PC-9 (cell line): ENCODE results near the gene ENG. TPM values are rescaled to one million over a fixed set of nuclear protein-coding genes. Genes with fewer than 3 reads are reported as not detected.
A peak's percentile ranks its signal among the peaks of the same experiment; 100 is the strongest.

Source experiments
- BruUV-seq: library from RNA; stranded (reverse); fragments of 400-500 nt; replicated peaks from 2 replicates; lab custom pipeline; 2021; lab: Mats Ljungman, UMichigan
- CTCF ChIA-PET: fragments of 300-600 bp; sonication (Branson Sonifier 250); formaldehyde crosslinking; loops from one replicate; lab custom pipeline; 2022; ENCODE audit warnings: antibody characterized with exemption; lab: Charles Lee
- POLR2A ChIA-PET: fragments of 300-600 bp; sonication (Branson Sonifier 250); formaldehyde crosslinking; loops from one replicate; lab custom pipeline; 2022; ENCODE audit warnings: antibody characterized with exemption; ENCODE audit not compliant: unreplicated experiment; lab: Charles Lee
- DNase-seq, 2 experiments: peaks; one replicate each; pipeline versions ENCODE4 v3.0.0 to v3.0.0-alpha.2; 2015 to 2022; ENCODE audit warnings: mixed read lengths in 1 of 2
- H2AFZ ChIP-seq: fragments of 200-600 bp; sonication (generic); 2 replicates; pipeline ENCODE4 v1.8.1; 2017; ENCODE audit warnings: antibody characterized with exemption
- H3F3A ChIP-seq: fragments of 200-600 bp; sonication (generic); 2 replicates; pipeline ENCODE4 v1.8.1; 2017; ENCODE audit warnings: antibody characterized with exemption, mild to moderate bottlenecking, low read depth; ENCODE audit not compliant: insufficient read depth
- H3K27ac ChIP-seq: fragments of 200-600 bp; sonication (generic); 2 replicates; pipeline ENCODE4 v1.6.1; 2016; ENCODE audit warnings: mixed run types
- H3K27me3 ChIP-seq: fragments of 200-600 bp; sonication (generic); 2 replicates; pipeline ENCODE4 v1.6.1; 2016; ENCODE audit warnings: low read depth, mixed run types; ENCODE audit not compliant: insufficient read depth
- H3K36me3 ChIP-seq: fragments of 200-600 bp; sonication (generic); 2 replicates; pipeline ENCODE4 v1.6.1; 2016; ENCODE audit warnings: low read depth, mixed run types
- H3K4me1 ChIP-seq: fragments of 200-600 bp; sonication (generic); replicated peaks from 2 replicates; pipeline ENCODE4 v1.6.1; 2016; ENCODE audit warnings: mixed run types; ENCODE audit not compliant: insufficient read depth
- H3K4me2 ChIP-seq: fragments of 200-600 bp; sonication (generic); 2 replicates; pipeline ENCODE4 v1.6.1; 2017; ENCODE audit warnings: mixed run types
- H3K4me3 ChIP-seq: fragments of 200-600 bp; sonication (generic); 2 replicates; pipeline ENCODE4 v1.6.1; 2016; ENCODE audit warnings: mixed run types
- H3K79me2 ChIP-seq: fragments of 200-600 bp; sonication (generic); 2 replicates; pipeline ENCODE4 v1.6.1; 2017; ENCODE audit warnings: low read depth, mixed run types
- H3K9me2 ChIP-seq: fragments of 200-600 bp; sonication (generic); 2 replicates; pipeline ENCODE4 v1.8.1; 2017; ENCODE audit warnings: mild to moderate bottlenecking; ENCODE audit not compliant: insufficient read depth
- H3K9me3 ChIP-seq: fragments of 200-600 bp; sonication (generic); 2 replicates; pipeline ENCODE4 v1.8.1; 2016; ENCODE audit warnings: low read depth; ENCODE audit not compliant: insufficient read depth
- H4K20me1 ChIP-seq: fragments of 200-600 bp; sonication (generic); 2 replicates; pipeline ENCODE4 v1.8.1; 2017; ENCODE audit not compliant: insufficient read depth
- CTCF ChIP-seq: fragments of 200-600 bp; sonication (generic); conservative IDR thresholded peaks from 2 replicates; pipeline ENCODE4 v1.6.1; 2017; ENCODE audit warnings: mixed run types, antibody characterized with exemption, mild to moderate bottlenecking, moderate library complexity
- EZH2 ChIP-seq: fragments of 200-600 bp; sonication (generic); IDR thresholded peaks from 2 replicates; pipeline ENCODE4 v1.8.0; 2017; ENCODE audit warnings: antibody characterized with exemption, low read depth
- intact Hi-C: fragments of 100-400 bp; cut with micrococcal nuclease; formaldehyde crosslinking; loops from one replicate; pipeline ENCODE4 v1.10.0; 2022; ENCODE audit not compliant: unreplicated experiment
- total RNA-seq: library from RNA; stranded (reverse); gene quantifications from 2 replicates; pipeline ENCODE4 v1.2.3, GENCODE V29; 2021

ENG gene
- total RNA-seq, 1 experiment from 2014 or later, result 23.1 TPM

DNA sequence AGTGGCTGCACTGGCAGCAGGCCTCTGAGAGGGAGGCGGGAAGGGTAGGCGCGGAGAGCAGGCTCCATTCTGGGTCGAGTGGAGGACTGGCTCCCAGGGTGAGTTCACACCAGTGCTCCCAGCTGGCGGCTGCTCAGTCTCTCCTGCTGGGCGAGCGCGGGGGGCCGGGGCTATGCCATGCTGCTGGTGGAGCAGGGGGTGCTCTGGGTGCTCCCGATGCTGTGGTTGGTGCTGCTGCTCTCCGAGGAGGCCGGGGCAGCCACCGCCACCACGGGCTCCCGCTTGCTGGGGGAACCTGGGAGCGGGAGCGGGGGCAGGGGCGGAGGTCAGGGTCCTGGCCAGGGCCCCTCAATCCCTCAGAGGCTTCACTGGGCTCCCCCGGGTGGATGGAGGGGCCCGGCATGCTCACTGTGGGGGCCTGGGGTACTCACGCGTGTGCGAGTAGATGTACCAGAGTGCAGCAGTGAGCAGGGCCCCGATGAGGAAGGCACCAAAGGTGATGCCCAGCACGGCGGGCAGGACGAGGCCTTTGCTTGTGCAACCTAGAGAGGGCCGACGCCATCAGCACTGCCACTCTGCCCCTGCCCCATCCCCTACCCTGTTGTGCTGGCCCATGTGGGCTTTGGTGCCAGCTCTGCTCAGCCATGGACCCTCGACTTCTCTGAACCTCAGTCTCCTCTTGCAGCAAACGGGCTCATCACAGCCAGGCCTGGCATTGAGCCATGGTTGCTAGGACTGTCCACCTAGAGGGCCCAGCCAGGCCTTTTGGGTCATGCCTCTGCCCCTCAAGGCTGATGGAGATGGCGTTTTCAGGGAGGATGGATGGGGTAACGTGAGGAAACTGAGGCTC, 38.7 kb downstream of the ENG start:
- 0 out of 2 replicates have a peak, but pooled peaks cover 8% of the 10 kb centered on the region for H4K20me1 ChIP-seq
- TF ChIP-seq CTCF (no peak), EZH2 (no peak)
- CTCF ChIA-PET, result no interaction called here

DNA sequence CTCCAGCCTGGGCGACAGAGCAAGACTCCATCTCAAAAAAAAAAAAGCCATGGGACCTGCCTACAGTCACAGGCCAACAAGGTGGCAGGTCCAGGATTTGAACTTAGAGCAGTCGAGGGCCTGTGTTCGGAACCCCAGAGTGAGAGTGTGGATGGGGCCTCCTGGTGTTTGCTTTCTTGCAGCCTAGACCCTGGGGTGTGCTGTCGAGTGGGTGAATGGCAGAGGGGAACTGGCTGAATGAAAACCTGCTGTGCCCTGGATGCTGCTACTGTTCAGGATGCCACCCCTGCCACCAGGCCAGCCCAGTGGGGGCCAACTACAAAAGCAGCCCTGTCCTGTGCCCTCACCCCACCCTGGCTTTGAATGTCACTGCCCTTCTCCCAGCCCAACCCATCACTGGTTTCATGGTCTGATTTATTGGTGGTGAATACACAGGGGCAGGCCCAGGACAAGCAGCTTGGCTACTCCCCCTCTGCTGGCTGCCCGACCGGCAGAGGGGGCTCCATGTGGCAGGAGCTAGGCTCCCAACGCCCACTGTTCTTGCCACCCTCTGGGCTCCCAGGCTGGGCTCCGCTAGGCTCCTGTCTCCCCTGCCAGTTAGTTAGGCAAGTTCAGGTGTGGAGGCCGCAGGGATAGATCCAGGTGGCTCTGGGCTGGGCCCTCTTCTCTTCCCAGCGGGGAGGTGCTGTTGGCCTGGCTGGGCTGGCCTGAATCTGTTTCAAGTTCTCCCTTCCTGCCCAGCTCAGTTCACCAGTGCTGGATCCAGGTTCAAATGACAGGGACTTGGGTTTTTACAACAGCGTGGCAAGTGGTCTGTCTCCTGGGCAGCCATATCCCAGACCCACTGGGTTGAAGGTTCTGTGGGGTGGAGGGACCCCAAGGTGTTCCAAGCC, 39.6 kb downstream of the ENG start:
- no peak overlapping the region for H3K27ac ChIP-seq
- H3K9me3 ChIP-seq, result no peaks in the 10 kb centered on the region
- H3K4me1 ChIP-seq, result no peaks in the 10 kb centered on the region
- peaks cover 26% of the 10 kb centered on the region; the same call in 1 of the 2 replicates for H3K36me3 ChIP-seq
- no peak for DNase-seq
- no peaks in the 10 kb centered on the region for H3K27me3 ChIP-seq
- H3K9me2 ChIP-seq, result no peaks in the 10 kb centered on the region
- 0 out of 2 replicates have a peak, but pooled peaks cover 8% of the 10 kb centered on the region for H3F3A ChIP-seq
- CTCF ChIA-PET, result no interaction called here
- H3K4me2 ChIP-seq, result no peak overlapping the region
- BruUV-seq, result TSS peak; percentile 42
- H2AFZ ChIP-seq, result no peak overlapping the region
- TF ChIP-seq EZH2 (no peak), CTCF (no peak)
- POLR2A ChIA-PET, result no interaction called here
- intact Hi-C loops, result no loop called here
- peaks cover 8% of the 10 kb centered on the region; the same call in 1 of the 2 replicates for H4K20me1 ChIP-seq
- H3K4me3 ChIP-seq, result no peak overlapping the region
- no peaks in the 10 kb centered on the region for H3K79me2 ChIP-seq

More for the DNA sequence above, 38.7 kb downstream of the ENG start:
- H3K4me3 ChIP-seq, result no peak overlapping the region
- no TSS peak for BruUV-seq
- no peak overlapping the region for H3K27ac ChIP-seq
- no peak for DNase-seq
- POLR2A ChIA-PET, result no interaction called here
- 0 out of 2 replicates have a peak, but pooled peaks cover 9% of the 10 kb centered on the region for H3F3A ChIP-seq
- no peak overlapping the region for H3K4me2 ChIP-seq
- no peaks in the 10 kb centered on the region for H3K9me2 ChIP-seq
- no peaks in the 10 kb centered on the region for H3K79me2 ChIP-seq
- 0 out of 2 replicates have a peak, but pooled peaks cover 18% of the 10 kb centered on the region for H3K36me3 ChIP-seq
- no peaks in the 10 kb centered on the region for H3K4me1 ChIP-seq
- intact Hi-C loops, result no loop called here
- no peaks in the 10 kb centered on the region for H3K9me3 ChIP-seq
- H2AFZ ChIP-seq, result no peak overlapping the region
- H3K27me3 ChIP-seq, result no peaks in the 10 kb centered on the region

- BruUV-seq, result no TSS peak
- no peak overlapping the region for H2AFZ ChIP-seq
- POLR2A ChIA-PET, result no interaction called here
Observed at GRCh38 chr9:127813686-127814226, 40.7 kb downstream of the ENG start.

More at GRCh38 chr9:127813686-127814226, 40.7 kb downstream of the ENG start:
- no peaks in the 10 kb centered on the region for H3K9me2 ChIP-seq
- no peak for DNase-seq
- peaks cover 13% of the 10 kb centered on the region; the same call in 1 of the 2 replicates for H3F3A ChIP-seq
- H3K4me1 ChIP-seq, result no peaks in the 10 kb centered on the region
- no peaks in the 10 kb centered on the region for H3K9me3 ChIP-seq
- H3K36me3 ChIP-seq, result peaks cover 26% of the 10 kb centered on the region; the same call in 1 of the 2 replicates
- H4K20me1 ChIP-seq, result peaks cover 8% of the 10 kb centered on the region; the same call in 1 of the 2 replicates
- intact Hi-C loops, result no loop called here
- no peaks in the 10 kb centered on the region for H3K79me2 ChIP-seq
- no peak overlapping the region for H3K27ac ChIP-seq
- TF ChIP-seq CTCF, result no peak
- no peak for TF ChIP-seq EZH2
- H3K4me2 ChIP-seq, result no peak overlapping the region
- no peaks in the 10 kb centered on the region for H3K27me3 ChIP-seq
- CTCF ChIA-PET, result no interaction called here
- H3K4me3 ChIP-seq, result no peak overlapping the region
